Neural cell (in vitro differentiated cells): Measurements from ENCODE around the gene LMBRD1. TPM values are rescaled to one million over a fixed set of nuclear protein-coding genes. Genes with fewer than 3 reads are reported as not detected.

ENCODE experiments used
- H2AFZ ChIP-seq: fragments of 200-600, 300-800 bp; sonication (generic), shearing (Covaris generic); 2 replicates; pipeline ENCODE4 v1.6.0; 2014; ENCODE audit warnings: low read depth, mild to moderate bottlenecking, antibody characterized with exemption, low read length, moderate library complexity
- H3F3A ChIP-seq: fragments of 200-600 bp; shearing (Covaris generic); 2 replicates; pipeline ENCODE4 v1.6.1; 2016; ENCODE audit warnings: mild to moderate bottlenecking, moderate library complexity, mixed read lengths, antibody characterized with exemption, low read length; ENCODE audit not compliant: insufficient read depth, poor library complexity, severe bottlenecking
- H3K27ac ChIP-seq: fragments of 200-600, 300-800 bp; sonication (generic), shearing (Covaris generic); 2 replicates; pipeline ENCODE4 v1.5.1; 2014; ENCODE audit warnings: mild to moderate bottlenecking, low read length, moderate library complexity
- H3K27me3 ChIP-seq: fragments of 300-800, 200-600 bp; sonication (generic), shearing (Covaris generic); 2 replicates; pipeline ENCODE4 v1.6.0; 2014; ENCODE audit warnings: mild to moderate bottlenecking, low read depth, low read length, moderate library complexity; ENCODE audit not compliant: insufficient read depth
- H3K36me3 ChIP-seq: fragments of 300-800, 200-600 bp; sonication (generic), shearing (Covaris generic); 2 replicates; pipeline ENCODE4 v1.5.1; 2014; ENCODE audit warnings: mild to moderate bottlenecking, antibody characterized with exemption, low read length, moderate library complexity; ENCODE audit not compliant: insufficient read depth
- H3K4me2 ChIP-seq: fragments of 300-800, 200-600 bp; sonication (generic), shearing (Covaris generic); 2 replicates; pipeline ENCODE4 v1.6.0; 2014; ENCODE audit warnings: mild to moderate bottlenecking, low read length
- H3K4me3 ChIP-seq: fragments of 300-800, 200-600 bp; sonication (generic), shearing (Covaris generic); 2 replicates; pipeline ENCODE4 v1.5.1; 2014; ENCODE audit warnings: mild to moderate bottlenecking, low read length, moderate library complexity
- H3K79me2 ChIP-seq: fragments of 200-600 bp; shearing (Covaris generic); replicated peaks from 2 replicates; pipeline ENCODE4 v1.6.0; 2014; ENCODE audit warnings: mild to moderate bottlenecking, low read length, moderate library complexity; ENCODE audit not compliant: insufficient read depth
- H3K9ac ChIP-seq: fragments of 300-800, 200-600 bp; sonication (generic), shearing (Covaris generic); 2 replicates; pipeline ENCODE4 v1.6.1; 2016; ENCODE audit warnings: mild to moderate bottlenecking, low read length, mixed read lengths
- H3K9me2 ChIP-seq: fragments of 200-600 bp; shearing (Covaris generic); 2 replicates; pipeline ENCODE4 v1.6.1; 2016; ENCODE audit warnings: mild to moderate bottlenecking, low read length, mixed read lengths; ENCODE audit not compliant: insufficient read depth
- H3K9me3 ChIP-seq: fragments of 200-600, 300-800 bp; sonication (generic), shearing (Covaris generic); 2 replicates; pipeline ENCODE4 v1.6.1; 2016; ENCODE audit warnings: mild to moderate bottlenecking, mixed run types, low read length, moderate library complexity, mixed read lengths
- H4K20me1 ChIP-seq: fragments of 200-600 bp; shearing (Covaris generic); 2 replicates; pipeline ENCODE4 v1.6.1; 2016; ENCODE audit warnings: mild to moderate bottlenecking, mixed run types; ENCODE audit not compliant: insufficient read depth
- CTCF ChIP-seq: fragments of 450-650 bp; IDR thresholded peaks from 2 replicates; pipeline ENCODE4 v1.5.1; 2014; ENCODE audit warnings: antibody characterized with exemption, mild to moderate bottlenecking, moderate library complexity; ENCODE audit not compliant: poor library complexity, severe bottlenecking
- EP300 ChIP-seq: fragments of 450-650 bp; conservative IDR thresholded peaks from 2 replicates; pipeline ENCODE4 v1.6.1; 2014; ENCODE audit warnings: antibody characterized with exemption, mild to moderate bottlenecking, moderate library complexity; ENCODE audit not compliant: poor library complexity, severe bottlenecking
- EZH2 ChIP-seq: fragments of 200-600, 300-800 bp; shearing (Covaris generic), sonication (generic); IDR thresholded peaks from 2 replicates; pipeline ENCODE4 v1.6.1; 2014; ENCODE audit warnings: antibody characterized with exemption, low read length, borderline replicate concordance, mild to moderate bottlenecking; ENCODE audit not compliant: insufficient read depth, poor library complexity, severe bottlenecking
- MXI1 ChIP-seq: fragments of 450-650 bp; conservative IDR thresholded peaks from 2 replicates; pipeline ENCODE4 v1.6.1; 2014; ENCODE audit warnings: antibody characterized with exemption, mild to moderate bottlenecking; ENCODE audit not compliant: poor library complexity, severe bottlenecking
- POLR2AphosphoS5 ChIP-seq: IDR thresholded peaks from 2 replicates; pipeline ENCODE4 v1.6.1; 2012
- RAD21 ChIP-seq: fragments of 450-650 bp; conservative IDR thresholded peaks from 2 replicates; pipeline ENCODE4 v1.6.1; 2014; ENCODE audit warnings: antibody characterized with exemption, mild to moderate bottlenecking, moderate library complexity
- REST ChIP-seq: IDR thresholded peaks from 2 replicates; pipeline ENCODE4 v1.6.1; 2012; ENCODE audit warnings: borderline replicate concordance
- SMC3 ChIP-seq: fragments of 450-650 bp; conservative IDR thresholded peaks from 2 replicates; pipeline ENCODE4 v1.6.1; 2014; ENCODE audit warnings: antibody characterized with exemption, mild to moderate bottlenecking, moderate library complexity; ENCODE audit not compliant: poor library complexity
- TAF1 ChIP-seq: IDR thresholded peaks from 2 replicates; pipeline ENCODE4 v1.6.1; 2012; ENCODE audit warnings: low read depth
- polyA plus RNA-seq: library from polyadenylated mRNA; depleted of rRNA; stranded (reverse); fragments of >200 nt; gene quantifications from 2 replicates; pipeline ENCODE4 v1.2.3, GENCODE V29; 2014

Gene LMBRD1
- polyA plus RNA-seq, 1 donor from 2014 or later: 84.2 TPM

- Histone ChIP-seq H3K27ac (no peak overlapping the region), H3K9me2 (no peaks in the 10 kb centered on the region), H3K9me3 (no peaks in the 10 kb centered on the region), H2AFZ (no peak overlapping the region), H3K79me2 (no peaks in the 10 kb centered on the region), H3K4me2 (no peak overlapping the region), H4K20me1 (no peaks in the 10 kb centered on the region), H3K9ac (no peak overlapping the region), H3K27me3 (no peaks in the 10 kb centered on the region), H3F3A (no peaks in the 10 kb centered on the region), H3K4me3 (no peak overlapping the region), H3K36me3 (no peaks in the 10 kb centered on the region)
- TF ChIP-seq RAD21: no peak
- no peak for TF ChIP-seq EP300
- no peak for TF ChIP-seq MXI1
- TF ChIP-seq POLR2AphosphoS5: no peak
- no peak for TF ChIP-seq REST
- TF ChIP-seq SMC3: no peak
- TF ChIP-seq TAF1: no peak
- TF ChIP-seq EZH2: no peak
- no peak for TF ChIP-seq CTCF
Observed at GRCh38 chr6:69704916-69705315, 91.9 kb downstream of the LMBRD1 start.

- TF ChIP-seq SMC3 (no peak), EP300 (no peak), RAD21 (no peak), TAF1 (no peak), REST (no peak), EZH2 (no peak), CTCF (no peak), POLR2AphosphoS5 (no peak), MXI1 (no peak)
- Histone ChIP-seq H3K9me2 (no peaks in the 10 kb centered on the region), H3K27me3 (no peaks in the 10 kb centered on the region), H3K79me2 (no peaks in the 10 kb centered on the region), H3K27ac (no peak overlapping the region), H3K36me3 (no peaks in the 10 kb centered on the region), H2AFZ (no peak overlapping the region), H4K20me1 (no peaks in the 10 kb centered on the region), H3F3A (no peaks in the 10 kb centered on the region), H3K4me2 (no peak overlapping the region), H3K4me3 (no peak overlapping the region), H3K9ac (no peak overlapping the region), H3K9me3 (no peaks in the 10 kb centered on the region)
Observed at GRCh38 chr6:69699655-69700054, 97.2 kb downstream of the LMBRD1 start.
